Natural killer cell (primary cell): Measurements from ENCODE around the gene PPP1R13B. TPM values are rescaled to one million over a fixed set of nuclear protein-coding genes. Genes with fewer than 3 reads are reported as not detected.

ENCODE experiments used
- ATAC-seq, 3 donors: fragments of 150-1000 bp in 2 of 3; fragments of 200-7000 bp in 1 of 3; cut with Tn5 transposase; 1 replicate in 1 of 3; 2 replicates in 2 of 3; pipeline ENCODE4 v1.10.0; 2021; ENCODE audit warnings: mild to moderate bottlenecking in 2 of 3, moderate library complexity in 2 of 3
- DNase-seq, 2 donors: peaks; one replicate each; pipeline versions ENCODE4 v3.0.0 to v3.0.0-alpha.2; 2013 to 2021; ENCODE audit warnings: mixed read lengths in 1 of 2
- H3K27ac ChIP-seq: one replicate; pipeline ENCODE4 v1.5.1; 2013; ENCODE audit warnings: mild to moderate bottlenecking, low read length
- H3K27me3 ChIP-seq: one replicate; pipeline ENCODE4 v1.6.1; 2013; ENCODE audit warnings: low read length; ENCODE audit not compliant: control insufficient read depth, insufficient read depth
- H3K36me3 ChIP-seq: one replicate; pipeline ENCODE4 v1.6.1; 2013; ENCODE audit warnings: low read length; ENCODE audit not compliant: control insufficient read depth, insufficient read depth
- H3K4me1 ChIP-seq: one replicate; pipeline ENCODE4 v1.6.1; 2013; ENCODE audit warnings: low read length; ENCODE audit not compliant: control insufficient read depth, insufficient read depth
- H3K4me3 ChIP-seq: one replicate; pipeline ENCODE4 v1.5.1; 2013; ENCODE audit warnings: low read length
- H3K9me3 ChIP-seq: one replicate; pipeline ENCODE4 v1.6.1; 2013; ENCODE audit warnings: low read length; ENCODE audit not compliant: control insufficient read depth, insufficient read depth
- H3K27ac Mint-ChIP-seq, 2 donors: one replicate each; pipeline ENCODE4 v1.8.0; 2022; ENCODE audit warnings: mild to moderate bottlenecking in 2 of 2, mixed read lengths in 2 of 2, moderate library complexity in 1 of 2
- H3K27me3 Mint-ChIP-seq, 2 donors: one replicate each; pipeline ENCODE4 v1.8.0; 2022; ENCODE audit warnings: low read depth in 2 of 2, mixed read lengths in 2 of 2
- H3K36me3 Mint-ChIP-seq: one replicate; pipeline ENCODE4 v1.8.0; 2022; ENCODE audit warnings: mixed read lengths
- H3K4me1 Mint-ChIP-seq, 2 donors: one replicate each; pipeline ENCODE4 v1.8.0; 2022; ENCODE audit warnings: mixed read lengths in 2 of 2
- H3K4me3 Mint-ChIP-seq: one replicate; pipeline ENCODE4 v1.8.0; 2022; ENCODE audit warnings: mild to moderate bottlenecking, moderate library complexity, mixed read lengths
- H3K9me3 Mint-ChIP-seq, 2 donors: one replicate each; pipeline ENCODE4 v1.8.0; 2022; ENCODE audit warnings: mixed read lengths in 2 of 2
- WGBS: methylation state at CpG from one replicate; pipeline ENCODE4 v1.1.7; 2013; ENCODE audit warnings: missing lambda C conversion rate; ENCODE audit not compliant: insufficient coverage; 5-methylcytosine and 5-hydroxymethylcytosine counted together
- intact Hi-C: fragments of 100-400 bp; cut with micrococcal nuclease; formaldehyde crosslinking; loops from one replicate; pipeline ENCODE4 v1.14.2; 2022
- total RNA-seq, 4 donors: library from RNA; stranded (reverse); fragments of 120-200 nt in 1 of 4; gene quantifications; one replicate each; pipeline versions ENCODE4 v1.2.3 to v1.2.4, GENCODE V29; 2013 to 2022
- TF ChIP-seq, protein P1 (sequence below): fragments of 200-600 bp; IDR thresholded peaks from one replicate; pipeline ENCODE4 v1.8.0; 2022; ENCODE audit warnings: antibody characterized with exemption

Gene PPP1R13B
- total RNA-seq, 3 donors from 2014 or later (not counting 1 experiment from before 2014, with no cell fraction given): 26.5 to 35.5 (median 31.7) TPM

DNA sequence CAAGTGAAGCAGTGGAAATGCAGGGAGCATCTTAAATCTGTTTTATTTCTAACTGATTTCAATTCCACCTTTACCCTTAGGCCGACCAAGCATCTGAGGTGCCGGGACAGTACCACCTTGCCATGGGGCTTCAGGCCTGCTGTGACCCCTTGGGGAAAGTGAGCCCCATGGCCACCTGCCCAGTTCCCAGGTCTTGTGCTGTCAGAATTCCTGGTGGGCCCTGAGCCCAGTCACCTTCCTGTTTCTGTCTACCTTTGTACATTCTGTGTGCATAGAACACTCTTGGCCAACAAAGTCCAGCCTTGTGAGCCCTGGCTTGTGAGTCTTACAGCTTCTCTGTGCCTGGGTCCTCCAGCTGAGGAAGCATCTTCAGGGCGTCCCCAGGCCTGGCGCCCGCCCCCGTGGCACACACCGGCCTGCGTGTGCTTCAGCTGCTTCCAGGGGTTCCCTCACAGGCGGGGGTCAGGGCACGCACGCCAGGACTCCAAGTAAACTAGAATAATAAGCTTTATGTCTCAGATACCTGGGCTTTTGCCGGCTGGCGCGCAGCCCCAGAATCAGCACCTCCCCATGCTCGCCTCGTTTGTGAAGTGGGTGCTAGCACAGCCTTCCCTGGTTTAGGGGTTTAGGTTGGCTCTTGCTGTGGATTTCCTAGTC lies 121.5 kb downstream of the PPP1R13B start:
- Mint-ChIP-seq H3K4me1 (no peaks in the 10 kb centered on the region), H3K27me3 (no peaks in the 10 kb centered on the region), H3K4me3 (no peak overlapping the region), H3K27ac (no peak overlapping the region), H3K36me3 (no peaks in the 10 kb centered on the region), H3K9me3 (no peaks in the 10 kb centered on the region)
- Histone ChIP-seq H3K4me3 (no peak overlapping the region), H3K27me3 (no peaks in the 10 kb centered on the region), H3K4me1 (no peaks in the 10 kb centered on the region), H3K9me3 (no peaks in the 10 kb centered on the region), H3K27ac (no peak overlapping the region), H3K36me3 (peaks cover 12% of the 10 kb centered on the region)
- intact Hi-C loops: no loop called here
- TF ChIP-seq, protein P1, sequence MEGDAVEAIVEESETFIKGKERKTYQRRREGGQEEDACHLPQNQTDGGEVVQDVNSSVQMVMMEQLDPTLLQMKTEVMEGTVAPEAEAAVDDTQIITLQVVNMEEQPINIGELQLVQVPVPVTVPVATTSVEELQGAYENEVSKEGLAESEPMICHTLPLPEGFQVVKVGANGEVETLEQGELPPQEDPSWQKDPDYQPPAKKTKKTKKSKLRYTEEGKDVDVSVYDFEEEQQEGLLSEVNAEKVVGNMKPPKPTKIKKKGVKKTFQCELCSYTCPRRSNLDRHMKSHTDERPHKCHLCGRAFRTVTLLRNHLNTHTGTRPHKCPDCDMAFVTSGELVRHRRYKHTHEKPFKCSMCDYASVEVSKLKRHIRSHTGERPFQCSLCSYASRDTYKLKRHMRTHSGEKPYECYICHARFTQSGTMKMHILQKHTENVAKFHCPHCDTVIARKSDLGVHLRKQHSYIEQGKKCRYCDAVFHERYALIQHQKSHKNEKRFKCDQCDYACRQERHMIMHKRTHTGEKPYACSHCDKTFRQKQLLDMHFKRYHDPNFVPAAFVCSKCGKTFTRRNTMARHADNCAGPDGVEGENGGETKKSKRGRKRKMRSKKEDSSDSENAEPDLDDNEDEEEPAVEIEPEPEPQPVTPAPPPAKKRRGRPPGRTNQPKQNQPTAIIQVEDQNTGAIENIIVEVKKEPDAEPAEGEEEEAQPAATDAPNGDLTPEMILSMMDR: no peak
- no peak for DNase-seq
- WGBS: 96% methylated on average over 16 of the region's 16 CpGs
- no peak for ATAC-seq

DNA sequence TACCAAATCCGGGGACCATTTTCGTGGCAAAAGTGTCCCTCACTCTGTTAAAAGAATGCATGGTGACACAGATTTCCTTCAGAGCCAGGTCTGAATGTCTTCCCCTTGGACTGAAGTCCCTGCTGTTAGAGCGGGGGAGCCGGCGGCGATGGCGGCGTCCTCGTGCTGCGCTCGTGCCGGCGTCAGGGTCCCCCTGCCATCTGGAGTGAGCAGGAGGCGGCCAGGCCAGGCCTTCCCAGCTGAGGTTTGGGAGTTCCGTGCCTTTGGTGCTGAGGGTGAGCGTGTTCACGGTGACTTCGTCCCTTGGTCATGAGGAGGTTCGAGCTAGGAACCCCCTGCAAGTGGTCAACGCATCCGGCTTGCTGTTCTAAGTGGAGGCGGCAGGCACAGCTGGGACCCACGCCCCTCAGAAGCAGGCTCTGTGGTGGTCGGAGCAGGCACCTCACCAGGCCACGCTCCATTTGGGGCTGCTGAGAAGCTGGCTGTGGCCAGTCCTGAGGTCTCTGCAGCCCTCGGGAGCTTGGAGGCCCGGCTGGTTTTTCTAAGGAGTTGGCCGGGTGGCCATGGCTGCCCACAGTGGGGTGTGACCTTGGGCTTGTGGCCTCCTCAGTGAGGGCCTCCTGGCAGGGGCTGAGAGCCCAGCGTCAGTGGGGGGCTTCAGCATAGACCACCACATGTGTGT lies 122.2 kb downstream of the PPP1R13B start:
- no peak for DNase-seq

DNA sequence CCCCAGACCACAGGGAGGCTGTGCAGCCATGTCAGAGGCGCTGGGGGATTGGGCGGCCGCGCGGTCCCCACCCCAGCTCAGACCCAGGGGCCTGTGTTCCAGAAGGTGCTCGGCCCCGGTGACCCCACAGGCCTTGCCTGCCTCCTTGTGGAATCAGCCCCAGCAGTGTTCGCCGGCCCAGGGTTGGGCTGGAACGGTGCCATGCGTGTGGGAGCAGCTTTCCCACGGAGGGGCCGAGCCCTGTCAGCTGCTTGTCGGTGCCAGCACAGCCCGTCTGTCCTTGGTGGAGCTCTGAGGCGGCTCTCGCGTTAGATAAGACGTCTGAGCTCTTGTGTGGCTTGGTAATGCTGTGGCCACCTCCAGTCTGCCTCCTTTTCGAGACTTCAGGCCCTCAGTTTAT lies 123.3 kb downstream of the PPP1R13B start:
- Mint-ChIP-seq H3K27ac (no peak overlapping the region), H3K9me3 (no peaks in the 10 kb centered on the region), H3K27me3 (no peaks in the 10 kb centered on the region), H3K4me3 (no peak overlapping the region), H3K36me3 (no peaks in the 10 kb centered on the region), H3K4me1 (peaks cover 0 to 5% of the 10 kb centered on the region in 2 donors)
- Histone ChIP-seq H3K27me3 (no peaks in the 10 kb centered on the region), H3K27ac (no peak overlapping the region), H3K9me3 (no peaks in the 10 kb centered on the region), H3K4me1 (no peaks in the 10 kb centered on the region), H3K4me3 (no peak overlapping the region), H3K36me3 (peaks cover 5% of the 10 kb centered on the region)
- ATAC-seq (no peak), DNase-seq (no peak)
- WGBS: 81% methylated on average over 20 of the region's 20 CpGs
- TF ChIP-seq, protein P1: no peak
- intact Hi-C loops: no loop called here

More for the DNA sequence above, 122.2 kb downstream of the PPP1R13B start:
- Histone ChIP-seq H3K9me3 (no peaks in the 10 kb centered on the region), H3K27me3 (no peaks in the 10 kb centered on the region), H3K36me3 (peaks cover 12% of the 10 kb centered on the region), H3K27ac (no peak overlapping the region), H3K4me1 (no peaks in the 10 kb centered on the region), H3K4me3 (no peak overlapping the region)
- intact Hi-C loops: no loop called here
- Mint-ChIP-seq H3K9me3 (no peaks in the 10 kb centered on the region), H3K27ac (no peak overlapping the region), H3K4me1 (peaks cover 0 to 2% of the 10 kb centered on the region in 2 donors), H3K27me3 (no peaks in the 10 kb centered on the region), H3K4me3 (no peak overlapping the region), H3K36me3 (no peaks in the 10 kb centered on the region)
- ATAC-seq: no peak
- 95% methylated on average over 29 of the region's 29 CpGs for WGBS
- TF ChIP-seq, protein P1: no peak
